Stomach smooth muscle (tissue), 2 donors: ENCODE results near the gene PIP5K1C.

Source experiments
- H3K27ac ChIP-seq: one replicate; pipeline ENCODE4 v1.7.0; 2013; ENCODE audit warnings: mild to moderate bottlenecking, low read length, inconsistent platforms
- H3K27me3 ChIP-seq, 2 donors: one replicate each; pipeline ENCODE4 v1.7.0; 2013; ENCODE audit warnings: low read length in 2 of 2; ENCODE audit not compliant: insufficient read depth in 2 of 2, control insufficient read depth in 1 of 2
- H3K36me3 ChIP-seq, 2 donors: one replicate each; pipeline ENCODE4 v1.7.0; 2013; ENCODE audit warnings: low read length in 2 of 2; ENCODE audit not compliant: control insufficient read depth in 2 of 2, insufficient read depth in 2 of 2
- H3K4me1 ChIP-seq: one replicate; pipeline ENCODE4 v1.7.0; 2013; ENCODE audit warnings: low read length; ENCODE audit not compliant: control insufficient read depth, insufficient read depth
- H3K4me3 ChIP-seq, 2 donors: one replicate each; pipeline ENCODE4 v1.7.0; 2013; ENCODE audit warnings: low read length in 2 of 2
- H3K9ac ChIP-seq, 2 donors: one replicate each; pipeline ENCODE4 v1.7.0; 2013; ENCODE audit warnings: low read length in 2 of 2, mild to moderate bottlenecking in 1 of 2
- H3K9me3 ChIP-seq, 2 donors: one replicate each; pipeline ENCODE4 v1.7.0; 2013; ENCODE audit warnings: low read length in 2 of 2; ENCODE audit not compliant: control insufficient read depth in 2 of 2
- donor health status: healthy.
- donor health status: Pancreatic carcinoma.

The PIP5K1C gene

DNA sequence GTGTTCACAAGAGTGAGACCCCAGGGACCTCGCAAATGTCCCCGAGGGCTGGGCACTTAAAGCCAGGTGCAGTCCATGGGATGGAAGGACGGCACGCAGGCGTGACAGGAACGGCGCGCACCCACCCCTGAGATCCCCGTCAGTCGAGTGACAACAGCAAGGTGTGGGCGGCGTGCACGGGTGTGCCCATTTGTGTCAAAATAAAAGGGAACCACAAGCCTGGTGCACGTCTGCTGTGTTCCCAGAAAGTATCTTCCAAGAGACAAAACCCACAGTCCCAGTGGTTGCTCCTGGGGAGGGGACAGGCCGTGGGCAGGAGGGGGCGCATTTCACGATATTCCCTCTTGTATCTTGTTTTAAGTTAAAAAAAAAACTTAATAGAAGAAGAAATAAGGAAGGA lies 58.0 kb downstream of the PIP5K1C start:
- Histone ChIP-seq H3K27ac (no peak overlapping the region), H3K9ac (no peak overlapping the region), H3K27me3 (no peaks in the 10 kb centered on the region), H3K9me3 (no peaks in the 10 kb centered on the region), H3K36me3 (peaks cover 50 to 53% of the 10 kb centered on the region in 2 donors), H3K4me3 (no peak overlapping the region), H3K4me1 (no peaks in the 10 kb centered on the region)

DNA sequence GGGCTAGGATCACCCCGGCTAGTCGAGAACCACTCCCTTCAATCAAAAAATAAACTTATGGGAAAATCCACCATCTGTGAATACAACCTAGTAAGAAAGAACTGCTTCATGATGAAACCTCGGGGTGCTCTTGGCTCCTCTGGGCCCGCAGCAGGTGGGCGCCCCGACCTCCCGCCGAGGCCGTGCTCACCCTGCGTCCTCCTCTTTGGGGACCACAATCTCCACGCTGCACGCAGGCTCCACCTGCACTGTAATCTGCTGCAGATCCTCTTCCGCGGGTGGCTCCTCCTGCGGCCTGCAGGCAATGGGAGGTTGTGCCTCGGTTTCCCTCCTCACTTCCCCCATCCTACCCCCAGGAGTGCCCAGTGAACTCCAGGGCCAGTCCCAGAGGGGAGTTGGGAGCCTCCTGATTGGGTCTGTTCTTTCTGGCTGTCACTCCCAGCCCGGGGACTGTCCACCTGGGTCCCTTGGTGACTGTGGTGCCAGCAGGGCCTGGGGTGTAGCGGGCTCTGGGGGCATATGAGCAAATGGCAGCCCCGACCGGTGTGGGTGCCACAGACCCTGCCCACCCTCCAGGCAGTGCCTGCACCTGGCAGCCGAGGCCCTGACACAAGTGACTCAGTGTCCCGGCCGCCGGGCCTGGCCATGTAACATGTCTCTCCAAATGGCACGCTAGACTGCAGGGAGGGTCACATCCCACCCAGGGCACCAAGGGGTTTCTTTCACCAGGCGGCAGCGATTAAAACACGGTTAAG lies 58.6 kb downstream of the PIP5K1C start:
- Histone ChIP-seq H3K36me3 (peaks cover 48 to 53% of the 10 kb centered on the region in 2 donors), H3K9ac (no peak overlapping the region), H3K27me3 (no peaks in the 10 kb centered on the region), H3K4me3 (no peak overlapping the region), H3K9me3 (no peaks in the 10 kb centered on the region), H3K4me1 (no peaks in the 10 kb centered on the region), H3K27ac (no peak overlapping the region)

GRCh38 chr19:3639479-3639878 lies 60.8 kb downstream of the PIP5K1C start:
- peaks cover 31 to 37% of the 10 kb centered on the region in 2 donors for H3K36me3 ChIP-seq
- H3K9me3 ChIP-seq = no peaks in the 10 kb centered on the region

DNA sequence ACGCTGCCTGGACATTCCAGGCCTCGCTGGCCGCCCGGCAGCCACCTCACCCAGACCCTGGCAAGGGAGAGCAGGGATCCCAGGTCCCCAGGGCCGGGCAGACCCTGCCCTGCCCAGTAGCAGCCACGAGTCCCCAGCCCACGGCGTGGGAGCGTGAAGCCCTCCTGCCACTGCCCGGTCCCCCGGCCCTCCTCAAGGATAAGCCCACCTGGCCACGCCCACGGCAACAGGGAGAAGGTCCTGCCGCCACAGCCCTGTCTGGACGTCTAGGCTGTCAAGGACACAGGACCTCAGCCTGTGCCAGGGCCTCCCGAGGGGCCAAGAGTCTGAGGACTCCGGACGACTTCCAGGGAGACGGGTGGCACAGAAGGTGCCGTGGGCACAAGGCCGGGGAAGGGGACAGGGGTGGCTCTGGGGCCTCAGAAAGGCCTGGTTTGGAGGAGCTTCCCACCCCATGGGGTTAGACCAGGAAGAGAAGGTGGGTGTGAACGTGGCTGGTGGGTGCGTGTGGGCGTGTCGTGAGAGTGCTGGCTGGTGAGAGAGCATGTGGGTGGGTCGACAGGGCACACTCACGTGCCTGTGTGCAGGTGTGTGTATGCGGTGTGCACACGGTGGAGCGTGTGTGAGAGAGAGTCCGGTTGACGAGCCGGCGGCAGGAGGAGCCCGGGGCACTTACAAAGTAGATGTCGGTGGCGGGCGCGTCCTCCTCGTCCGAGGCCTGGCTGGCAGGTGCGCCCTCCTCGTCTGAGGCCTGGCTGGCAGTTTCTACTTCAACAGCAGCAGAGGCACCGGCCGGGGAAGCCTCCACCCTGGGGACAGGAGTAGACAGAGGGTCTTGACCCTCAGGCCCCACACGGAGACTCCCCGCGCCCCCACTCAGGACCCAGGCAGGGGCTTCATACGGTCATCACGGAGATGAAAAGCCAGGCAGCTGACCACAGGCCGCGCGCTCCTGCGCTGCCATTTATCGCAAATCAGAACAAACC lies 61.8 kb downstream of the PIP5K1C start:
- H3K36me3 ChIP-seq = peaks cover 31 to 34% of the 10 kb centered on the region in 2 donors
- no peaks in the 10 kb centered on the region for H3K9me3 ChIP-seq

More at GRCh38 chr19:3639479-3639878, 60.8 kb downstream of the PIP5K1C start:
- Histone ChIP-seq H3K4me1 (no peaks in the 10 kb centered on the region), H3K27me3 (no peaks in the 10 kb centered on the region), H3K9ac (no peak overlapping the region), H3K4me3 (no peak overlapping the region), H3K27ac (no peak overlapping the region)

GRCh38 chr19:3637621-3638020 lies 62.6 kb downstream of the PIP5K1C start:
- H3K27ac ChIP-seq = no peak overlapping the region
- no peaks in the 10 kb centered on the region for H3K27me3 ChIP-seq
- H3K9ac ChIP-seq = no peak overlapping the region
- no peak overlapping the region for H3K4me3 ChIP-seq
- no peaks in the 10 kb centered on the region for H3K9me3 ChIP-seq
- peaks cover 27 to 31% of the 10 kb centered on the region in 2 donors for H3K36me3 ChIP-seq
- no peaks in the 10 kb centered on the region for H3K4me1 ChIP-seq

More for the DNA sequence above, 61.8 kb downstream of the PIP5K1C start:
- Histone ChIP-seq H3K27me3 (no peaks in the 10 kb centered on the region), H3K9ac (no peak overlapping the region), H3K27ac (no peak overlapping the region), H3K4me1 (no peaks in the 10 kb centered on the region), H3K4me3 (no peak overlapping the region)

DNA sequence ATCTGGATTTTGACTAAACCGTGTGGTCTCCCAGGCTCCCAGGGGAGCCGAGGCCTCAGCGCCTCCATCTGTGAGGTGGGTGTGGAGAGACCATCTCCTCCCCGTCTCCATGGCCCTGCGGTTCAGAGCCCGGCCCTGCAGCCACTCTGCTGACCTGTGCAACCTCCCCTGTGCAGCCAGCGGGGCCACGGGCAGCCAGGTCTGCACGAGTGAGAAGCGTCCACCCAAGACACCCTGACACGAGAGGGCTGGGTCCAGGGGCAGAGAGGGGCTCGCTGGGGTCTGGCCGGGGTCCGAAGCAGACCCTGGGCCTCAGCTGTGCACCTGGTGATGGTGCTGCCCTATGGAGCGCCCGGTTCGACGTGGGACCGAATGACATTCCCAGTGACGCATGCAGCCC lies 63.3 kb downstream of the PIP5K1C start:
- Histone ChIP-seq H3K27me3 (no peaks in the 10 kb centered on the region), H3K27ac (no peak overlapping the region), H3K4me1 (no peaks in the 10 kb centered on the region), H3K9ac (no peak overlapping the region), H3K9me3 (no peaks in the 10 kb centered on the region), H3K36me3 (peaks cover 24 to 26% of the 10 kb centered on the region in 2 donors), H3K4me3 (no peak overlapping the region)

GRCh38 chr19:3636506-3636905 lies 63.8 kb downstream of the PIP5K1C start:
- Histone ChIP-seq H3K27ac (no peak overlapping the region), H3K36me3 (peaks cover 27 to 28% of the 10 kb centered on the region in 2 donors)

DNA sequence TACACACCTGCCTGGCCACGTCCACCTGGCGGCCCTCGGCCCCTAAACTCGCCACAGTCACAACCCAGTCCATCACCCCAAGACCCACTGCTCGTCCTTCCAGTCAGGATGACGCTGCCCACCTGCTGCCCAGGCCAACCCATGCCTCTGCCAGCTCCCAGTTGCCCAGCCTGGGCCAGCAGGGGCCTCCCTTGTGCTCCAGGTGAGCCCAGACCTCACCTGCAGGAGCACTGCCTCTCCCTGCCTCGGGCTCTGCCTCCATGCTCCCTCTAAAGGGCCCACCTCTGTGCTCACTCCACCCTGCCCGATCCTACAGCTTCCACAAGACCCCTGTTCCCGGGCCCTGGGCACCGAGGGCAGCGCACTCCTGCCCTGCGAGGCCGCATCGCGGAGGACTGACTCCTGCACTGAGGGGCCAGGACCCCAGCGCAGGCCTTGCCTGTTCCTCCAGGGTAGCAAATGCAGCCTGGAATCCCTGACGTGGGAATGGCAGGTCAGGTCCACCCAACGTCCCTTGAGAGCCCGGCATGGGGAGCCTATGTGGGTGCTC lies 65.7 kb downstream of the PIP5K1C start:
- Histone ChIP-seq H3K27ac (no peak overlapping the region), H3K9ac (no peak overlapping the region), H3K4me3 (no peak overlapping the region), H3K36me3 (peaks cover 23 to 28% of the 10 kb centered on the region in 2 donors), H3K4me1 (no peaks in the 10 kb centered on the region), H3K9me3 (no peaks in the 10 kb centered on the region), H3K27me3 (no peaks in the 10 kb centered on the region)

More at GRCh38 chr19:3636506-3636905, 63.8 kb downstream of the PIP5K1C start:
- H3K9ac ChIP-seq = no peak overlapping the region
- no peaks in the 10 kb centered on the region for H3K9me3 ChIP-seq
- H3K27me3 ChIP-seq = no peaks in the 10 kb centered on the region
- no peak overlapping the region for H3K4me3 ChIP-seq
- H3K4me1 ChIP-seq = no peaks in the 10 kb centered on the region

- Histone ChIP-seq H3K27ac (no peak overlapping the region), H3K4me3 (no peak overlapping the region), H3K9me3 (no peaks in the 10 kb centered on the region), H3K9ac (no peak overlapping the region), H3K36me3 (peaks cover 15 to 22% of the 10 kb centered on the region in 2 donors), H3K4me1 (no peaks in the 10 kb centered on the region), H3K27me3 (no peaks in the 10 kb centered on the region)
Measured at GRCh38 chr19:3633559-3633988, 66.7 kb downstream of the PIP5K1C start.

- Histone ChIP-seq H3K4me3 (no peak overlapping the region), H3K27ac (no peak overlapping the region), H3K9me3 (no peaks in the 10 kb centered on the region), H3K27me3 (no peaks in the 10 kb centered on the region), H3K4me1 (no peaks in the 10 kb centered on the region), H3K36me3 (peaks cover 11 to 16% of the 10 kb centered on the region in 2 donors), H3K9ac (no peak overlapping the region)
Measured at GRCh38 chr19:3632739-3633558, 67.3 kb downstream of the PIP5K1C start.
